ENCODE data around the gene SLC38A1. TPM values are rescaled to one million over a fixed set of nuclear protein-coding genes. Genes with fewer than 3 reads are reported as not detected.
A peak's percentile ranks its signal among the peaks of the same experiment; 100 is the strongest.

SLC38A1 gene
- total RNA-seq, 6 donors from 2014 or later: 12.7 to 75.7 (median 49.9) TPM

GRCh38 chr12:46221255-46222128 lies 47.4 kb downstream of the SLC38A1 start:
- DNase-seq: no peak
- Histone ChIP-seq H3K4me3 (no peak overlapping the region), H3K9me3 (no peaks in the 10 kb centered on the region), H3K27ac (no peak overlapping the region), H3K36me3 (peaks cover 0 to 3% (median 0%) of the 10 kb centered on the region in 4 donors), H3K4me1 (peaks cover 6 to 26% (median 17%) of the 10 kb centered on the region in 4 donors), H3K27me3 (no peaks in the 10 kb centered on the region)
- TF ChIP-seq EP300 (IDR thresholded peaks at IDR 0.05): no peak
- ATAC-seq (ENCODE audit: low FRiP score in 2 of 2): no peak
- 66 to 68% methylated on average over 4 of the region's 4 CpGs for WGBS, 2 donors

GRCh38 chr12:46219877-46220655 lies 48.8 kb downstream of the SLC38A1 start:
- Histone ChIP-seq H3K9me3 (no peaks in the 10 kb centered on the region), H3K4me3 (no peak overlapping the region), H3K27me3 (no peaks in the 10 kb centered on the region), H3K4me1 (peaks cover 18 to 28% (median 23%) of the 10 kb centered on the region in 4 donors), H3K36me3 (peaks cover 0 to 3% (median 0%) of the 10 kb centered on the region in 4 donors), H3K27ac (peak overlapping the region in 2 of 4 donors; percentile 23 to 74)
- no peak for DNase-seq
- WGBS, 2 donors: 45 to 73% methylated on average over 10 of the region's 10 CpGs
- no peak for TF ChIP-seq EP300 (IDR thresholded peaks at IDR 0.05)
- no peak for TF ChIP-seq POLR2A (IDR thresholded peaks at IDR 0.05)
- no peak for TF ChIP-seq CTCF (IDR thresholded peaks at IDR 0.05)
- no peak for ATAC-seq (ENCODE audit: low FRiP score in 2 of 2)

- Histone ChIP-seq H3K9me3 (no peaks in the 10 kb centered on the region), H3K27ac (peak overlapping the region in 2 of 4 donors; percentile 23 to 74), H3K36me3 (peaks cover 0 to 3% (median 0%) of the 10 kb centered on the region in 4 donors), H3K4me1 (peaks cover 18 to 28% (median 23%) of the 10 kb centered on the region in 4 donors), H3K4me3 (no peak overlapping the region), H3K27me3 (no peaks in the 10 kb centered on the region)
- DNase-seq: no peak
- no peak for ATAC-seq (ENCODE audit: low FRiP score in 2 of 2)
- 90 to 96% methylated on average over 2 of the region's 2 CpGs for WGBS, 2 donors
- TF ChIP-seq CTCF (IDR thresholded peaks at IDR 0.05) (no peak), POLR2A (IDR thresholded peaks at IDR 0.05) (no peak), EP300 (IDR thresholded peaks at IDR 0.05) (no peak), POLR2AphosphoS5 (IDR thresholded peaks at IDR 0.05) (no peak)
Measured at GRCh38 chr12:46219132-46219876, 49.5 kb downstream of the SLC38A1 start.

GRCh38 chr12:46218322-46219095 lies 50.3 kb downstream of the SLC38A1 start:
- no peak for TF ChIP-seq POLR2A (IDR thresholded peaks at IDR 0.05)
- no peak for TF ChIP-seq POLR2AphosphoS5 (IDR thresholded peaks at IDR 0.05)
- TF ChIP-seq CTCF (IDR thresholded peaks at IDR 0.05): no peak
- TF ChIP-seq EP300 (IDR thresholded peaks at IDR 0.05): no peak
- H3K27me3 ChIP-seq: no peaks in the 10 kb centered on the region
- H3K36me3 ChIP-seq: peaks cover 0 to 3% (median 0%) of the 10 kb centered on the region in 4 donors
- H3K27ac ChIP-seq: peak overlapping the region in 2 of 4 donors; percentile 19 to 74
- DNase-seq: no peak
- 57 to 72% methylated on average over 10 of the region's 10 CpGs for WGBS, 2 donors
- H3K9me3 ChIP-seq: no peaks in the 10 kb centered on the region
- ATAC-seq (ENCODE audit: low FRiP score in 2 of 2): no peak
- peaks cover 18 to 28% (median 23%) of the 10 kb centered on the region in 4 donors for H3K4me1 ChIP-seq
- no peak overlapping the region for H3K4me3 ChIP-seq

Data from upper lobe of left lung (tissue), 6 donors.